NCI-H1048 (cell line): ENCODE results near the gene HMG20B.
"Not testable (repeated sequence)": the region's sequence is repeated elsewhere in the genome, so short reads cannot be mapped to it uniquely, and the experiment has no call there.

Experiments used
- DNase-seq: peaks from one replicate; lab custom pipeline; 2025; lab: John Stamatoyannopoulos, UW

HMG20B gene

DNA sequence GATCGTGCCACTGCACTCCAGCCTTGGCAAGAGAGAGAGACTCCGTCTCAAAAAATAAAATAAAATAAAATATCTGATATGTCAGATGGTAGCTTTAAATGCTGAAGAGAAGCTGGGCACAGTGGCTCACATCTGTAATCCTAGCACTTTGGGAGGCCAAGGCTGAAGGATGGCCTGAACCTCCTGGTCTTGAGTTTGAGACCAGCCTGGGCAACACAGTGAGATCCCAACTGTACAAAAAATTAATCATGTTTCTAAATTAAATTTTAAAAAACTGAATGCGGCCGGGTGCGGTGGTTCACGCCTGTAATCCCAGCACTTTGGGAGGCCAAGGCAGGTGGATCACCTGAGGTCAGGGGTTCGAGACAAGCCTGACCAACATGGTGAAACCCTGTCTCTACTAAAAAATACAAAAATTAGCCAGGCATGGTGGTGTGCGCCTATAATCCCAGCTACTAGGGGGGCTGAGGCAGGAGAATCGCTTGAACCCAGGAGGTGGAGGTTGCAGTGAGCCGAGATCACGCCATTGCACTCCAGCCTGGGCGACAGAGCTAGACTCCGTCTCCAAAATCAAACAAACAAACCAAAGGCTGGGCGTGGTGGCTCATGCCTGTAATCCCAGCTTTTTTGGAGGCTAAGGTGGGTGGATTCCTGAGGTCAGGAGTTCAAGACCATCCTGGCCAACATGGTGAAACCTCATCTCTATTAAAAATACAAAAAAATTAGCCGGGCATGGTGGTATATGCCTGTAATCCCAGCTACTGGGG is 11.5 kb downstream of the HMG20B start:
- not testable (repeated sequence) for DNase-seq

DNA sequence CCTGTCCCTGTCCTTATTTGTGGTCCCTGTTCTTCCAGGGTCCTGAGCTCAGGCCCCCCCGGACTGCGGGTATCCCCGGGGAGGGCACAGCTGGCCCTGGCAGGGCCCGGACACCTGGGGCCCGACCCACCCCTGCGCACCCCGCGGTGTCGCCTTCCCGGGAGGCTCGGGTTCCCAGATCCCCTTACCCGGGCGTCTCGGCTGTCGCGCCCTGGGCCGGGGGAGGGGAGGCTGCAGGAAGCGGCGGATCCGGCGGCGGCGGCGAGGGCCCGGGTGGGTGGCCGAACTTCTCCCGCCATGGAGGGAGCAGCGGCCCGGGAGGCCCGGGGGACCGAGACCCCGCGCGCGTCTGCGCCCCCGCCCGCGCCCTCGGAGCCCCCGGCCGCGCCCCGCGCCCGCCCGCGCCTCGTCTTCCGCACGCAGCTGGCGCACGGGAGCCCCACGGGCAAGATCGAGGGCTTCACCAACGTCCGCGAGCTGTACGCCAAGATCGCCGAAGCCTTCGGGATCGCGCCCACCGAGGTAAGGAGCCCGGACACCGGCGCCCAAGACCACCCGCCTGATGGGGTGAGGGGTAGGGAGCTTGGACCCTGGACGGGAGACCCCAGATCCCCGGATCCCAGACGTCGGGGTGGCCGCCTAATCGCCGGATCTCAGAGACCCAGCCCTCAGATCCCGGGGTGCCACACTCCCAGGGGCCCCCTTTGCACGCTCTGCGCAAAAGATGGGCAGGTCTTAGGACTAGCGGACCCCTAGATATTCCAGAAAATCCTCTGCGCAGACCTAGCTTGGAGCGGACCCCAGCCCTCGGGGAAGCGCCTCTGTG is 12.8 kb downstream of the HMG20B start, which contains the start of gene GIPC3:
Gene GIPC3 (plus strand): TSS at position 178 of the 826 bp plus-strand sequence. CDS start 120 bp downstream, at position 298.
- DNase-seq = no peak

GRCh38 chr19:3586127-3586626 is 13.4 kb downstream of the HMG20B start:
- DNase-seq = no peak

- DNase-seq = no peak
Observed at GRCh38 chr19:3586707-3587346, 14.1 kb downstream of the HMG20B start.

DNA sequence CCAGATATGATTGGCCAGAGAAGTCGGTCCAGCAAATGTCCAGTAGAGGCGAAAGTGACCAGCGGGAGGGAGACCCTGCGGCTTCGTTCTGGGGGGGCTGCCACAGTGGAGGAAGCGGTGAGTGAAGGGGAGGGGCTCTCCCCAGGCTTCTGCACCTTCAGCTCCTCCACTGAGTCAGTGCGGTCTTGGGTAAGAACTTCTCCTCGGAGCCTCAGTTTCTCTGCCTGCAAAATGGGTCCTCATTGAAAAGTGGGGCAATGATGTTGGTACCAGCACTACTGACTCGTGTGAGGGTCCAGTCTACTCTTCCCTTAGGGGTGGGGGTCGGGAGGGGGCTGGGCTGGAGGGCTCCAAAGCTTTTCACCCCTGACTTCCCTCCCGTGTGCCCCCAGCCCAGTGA is 16.7 kb downstream of the HMG20B start:
- DNase-seq = no peak

GRCh38 chr19:3589949-3590348 is 17.2 kb downstream of the HMG20B start:
- no peak for DNase-seq

- DNase-seq = no peak
Observed at GRCh38 chr19:3590991-3591659, 18.4 kb downstream of the HMG20B start.

GRCh38 chr19:3591876-3592613 is 19.3 kb downstream of the HMG20B start:
- no peak for DNase-seq

- no peak for DNase-seq
Observed at GRCh38 chr19:3593156-3593555, 20.4 kb downstream of the HMG20B start.

DNA sequence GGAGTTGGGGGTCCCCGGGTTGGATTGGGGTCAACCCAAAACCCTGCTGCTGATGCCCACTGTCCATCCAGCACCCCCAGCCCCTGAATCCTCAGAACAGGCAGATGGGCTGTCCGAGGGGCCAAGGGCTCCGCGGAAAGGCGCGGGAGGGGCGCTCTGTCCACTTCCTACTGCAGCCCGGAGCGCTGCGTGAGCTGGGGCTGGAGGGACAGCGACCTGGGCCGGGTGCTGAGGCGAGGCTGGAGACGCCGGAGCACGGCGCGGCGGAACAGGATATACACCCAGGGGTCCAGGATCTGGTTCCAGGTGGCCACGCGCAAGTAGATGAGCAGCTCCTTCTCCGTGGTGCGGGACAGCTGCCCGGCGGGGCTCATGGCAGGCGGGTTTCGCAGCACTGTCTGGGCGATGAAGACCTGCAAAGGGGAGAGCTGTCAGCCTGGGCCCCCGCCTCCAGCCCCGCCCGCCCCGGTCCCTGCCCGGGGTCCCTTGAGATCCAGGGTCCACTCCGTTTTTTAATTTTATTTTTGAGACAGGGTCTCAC is 22.8 kb downstream of the HMG20B start:
- DNase-seq = no peak

- no peak for DNase-seq
Observed at GRCh38 chr19:3599776-3600187, 27.0 kb downstream of the HMG20B start.

DNA sequence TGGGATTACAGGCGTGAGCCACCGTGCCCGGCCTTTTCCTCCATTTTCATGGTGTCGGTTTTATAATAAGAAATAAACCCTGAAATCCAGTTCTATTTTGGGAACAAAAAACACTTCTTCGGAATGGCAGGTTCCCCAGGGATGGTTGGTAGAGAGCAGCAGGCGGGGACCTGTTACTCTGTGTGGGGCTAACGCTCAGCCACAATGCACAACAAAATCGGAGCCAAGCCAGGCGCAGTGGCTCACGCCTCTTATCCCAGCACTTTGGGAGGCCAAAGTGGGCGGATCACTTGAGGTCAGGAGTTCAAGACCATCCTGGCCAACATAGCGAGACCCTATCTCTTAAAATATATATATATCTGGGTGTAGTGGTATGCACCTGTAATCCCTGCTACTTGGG is 28.3 kb downstream of the HMG20B start:
- no peak for DNase-seq

DNA sequence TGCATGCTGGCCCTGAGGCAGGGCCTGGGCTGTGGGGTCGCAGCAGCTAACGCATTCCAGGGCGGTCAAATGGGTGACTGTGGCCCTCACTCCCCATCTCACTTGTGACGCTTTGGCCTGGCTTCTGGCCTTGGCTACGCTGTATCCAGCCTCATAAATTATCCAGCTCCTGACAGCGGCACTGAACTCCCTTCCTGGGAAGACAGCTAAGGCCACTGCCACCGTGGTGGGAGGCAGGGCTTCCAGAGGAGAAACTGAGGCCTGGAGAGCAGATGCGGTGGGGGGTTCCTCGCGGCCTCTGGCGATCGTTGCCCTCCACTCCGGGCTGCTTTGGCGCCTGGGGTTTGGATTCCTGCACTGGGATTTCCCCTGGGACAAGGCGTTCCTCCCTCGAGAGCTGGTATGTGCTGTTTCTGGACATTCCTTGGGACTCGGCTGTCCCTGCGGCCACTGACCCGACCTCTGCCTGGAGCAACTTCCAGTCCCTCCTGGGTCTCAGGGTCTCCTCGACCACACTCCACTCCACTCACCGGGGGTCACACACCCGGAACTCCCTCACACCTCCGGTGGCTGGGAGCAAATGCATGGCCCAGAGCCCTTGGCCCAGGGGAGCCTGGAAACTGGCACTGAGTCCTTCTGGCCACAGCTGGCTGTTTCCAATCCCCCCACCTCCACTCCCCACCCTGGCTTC is 30.5 kb downstream of the HMG20B start:
- no peak for DNase-seq

DNA sequence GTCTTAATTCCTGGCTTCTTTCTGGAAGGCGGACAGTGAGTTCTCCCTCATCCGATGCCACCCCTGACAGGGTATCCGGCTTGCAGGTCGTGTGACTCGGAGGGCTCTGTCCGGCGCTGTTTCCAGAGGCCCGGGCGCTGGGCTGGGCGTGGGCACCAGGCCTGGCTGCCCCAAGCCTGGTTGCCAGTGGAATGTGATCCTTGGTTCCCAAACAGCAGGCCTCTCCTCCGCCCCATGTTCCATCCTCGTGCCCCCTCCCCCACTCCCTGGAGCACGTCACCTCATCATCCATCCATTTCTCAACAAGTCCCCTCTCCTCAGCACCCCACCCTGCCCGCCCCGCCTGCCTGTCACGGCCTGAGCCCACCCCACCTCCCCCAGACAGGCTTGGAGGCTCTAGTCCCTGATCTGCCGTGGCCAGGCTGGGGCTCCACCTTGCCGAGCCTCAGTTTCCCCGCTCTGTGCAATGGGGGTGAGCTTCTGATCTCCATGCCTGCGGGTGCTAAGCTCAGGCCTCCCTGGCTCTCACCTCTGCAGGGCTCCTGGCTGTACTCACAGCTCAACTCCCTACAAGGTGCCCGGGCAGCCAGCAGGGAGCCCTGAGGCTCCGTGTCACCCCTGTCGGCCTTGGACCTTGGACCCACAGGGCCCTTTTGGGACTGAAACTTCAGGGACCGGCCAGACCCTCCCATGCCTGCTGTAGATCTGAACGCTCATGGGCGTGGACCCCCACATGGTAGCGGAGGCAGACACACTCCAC is 31.7 kb downstream of the HMG20B start:
- no peak for DNase-seq

DNA sequence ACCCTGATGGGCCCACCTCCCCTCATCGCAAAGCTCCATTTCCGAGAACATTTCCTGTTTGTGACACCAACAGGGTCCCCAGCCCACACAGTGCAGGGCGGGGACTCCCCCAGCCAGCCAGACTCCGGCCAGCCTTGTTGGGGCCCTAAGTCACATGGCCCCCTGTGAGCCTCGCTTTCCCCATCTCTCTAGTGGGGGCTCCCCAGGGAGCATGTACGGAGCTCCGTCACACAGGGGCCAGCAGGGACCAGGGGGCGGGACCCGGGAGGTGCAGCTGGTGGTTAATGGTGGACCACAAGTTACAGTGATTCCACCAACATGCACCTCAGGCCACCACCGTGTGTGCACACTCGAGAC is 32.2 kb downstream of the HMG20B start:
- no peak for DNase-seq

- DNase-seq = no peak
Observed at GRCh38 chr19:3605361-3605760, 32.6 kb downstream of the HMG20B start.

GRCh38 chr19:3605770-3606169 is 33.0 kb downstream of the HMG20B start:
- no peak for DNase-seq

DNA sequence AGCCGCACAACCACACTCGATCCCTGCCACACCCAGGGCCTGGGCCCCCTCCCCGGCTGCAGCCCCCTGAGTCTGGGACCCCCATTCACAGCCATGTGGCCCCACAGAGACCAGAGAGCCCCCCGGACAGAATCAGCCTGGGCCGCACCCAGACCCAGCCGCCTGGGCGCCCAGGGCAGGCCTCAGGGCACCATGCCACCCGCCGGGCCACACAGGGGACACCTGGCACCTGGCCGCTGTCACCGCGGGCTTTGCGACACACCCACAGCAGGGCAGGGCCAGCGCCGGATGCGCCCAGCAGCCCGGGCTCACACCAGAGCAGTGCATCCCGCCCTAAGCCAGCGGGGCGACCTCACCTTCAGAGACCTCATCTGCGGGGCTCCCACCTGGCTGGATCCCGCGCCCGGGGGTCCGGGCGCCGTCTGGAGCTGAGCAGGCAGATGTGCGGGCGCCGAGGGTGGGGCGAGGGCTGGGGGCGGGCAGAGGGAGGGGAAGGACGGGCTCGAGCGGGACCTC is 33.5 kb downstream of the HMG20B start:
- no peak for DNase-seq

- DNase-seq = no peak
Observed at GRCh38 chr19:3606690-3607289, 34.0 kb downstream of the HMG20B start, which contains the start of gene TBXA2R. Gene TBXA2R (minus strand): TSS chr19:3606875. CDS start chr19:3600634, 6,241 bp downstream.
